ENCODE data around the gene RPS6KA2.

DNA sequence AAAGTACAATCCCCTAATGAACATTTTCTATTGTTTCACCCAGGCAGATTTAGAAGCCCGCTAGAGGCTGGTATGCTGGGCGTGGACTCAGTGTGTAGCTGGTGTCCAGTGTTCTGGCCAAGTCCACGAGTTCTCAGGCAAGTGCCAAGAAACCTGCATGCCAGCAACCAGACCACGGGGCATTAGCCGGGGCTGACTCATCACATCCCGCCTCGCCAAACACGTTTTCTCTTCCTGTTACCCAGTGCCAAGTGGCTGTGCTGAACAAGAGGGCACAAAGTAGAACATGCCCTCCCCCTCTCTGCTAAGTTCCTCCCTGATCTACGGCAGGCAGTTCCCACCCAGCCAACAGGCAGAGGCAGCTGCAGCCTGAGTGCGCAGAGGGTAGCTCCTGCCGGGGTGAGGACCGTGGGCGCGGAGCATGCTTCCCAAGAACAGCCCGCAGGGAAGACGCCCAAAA lies 70.2 kb downstream of the RPS6KA2 start:
- no peak for TF ChIP-seq EZH2 (IDR thresholded peaks at IDR 0.05; ENCODE audit: low read depth, unreplicated experiment)
- TF ChIP-seq, protein P1, sequence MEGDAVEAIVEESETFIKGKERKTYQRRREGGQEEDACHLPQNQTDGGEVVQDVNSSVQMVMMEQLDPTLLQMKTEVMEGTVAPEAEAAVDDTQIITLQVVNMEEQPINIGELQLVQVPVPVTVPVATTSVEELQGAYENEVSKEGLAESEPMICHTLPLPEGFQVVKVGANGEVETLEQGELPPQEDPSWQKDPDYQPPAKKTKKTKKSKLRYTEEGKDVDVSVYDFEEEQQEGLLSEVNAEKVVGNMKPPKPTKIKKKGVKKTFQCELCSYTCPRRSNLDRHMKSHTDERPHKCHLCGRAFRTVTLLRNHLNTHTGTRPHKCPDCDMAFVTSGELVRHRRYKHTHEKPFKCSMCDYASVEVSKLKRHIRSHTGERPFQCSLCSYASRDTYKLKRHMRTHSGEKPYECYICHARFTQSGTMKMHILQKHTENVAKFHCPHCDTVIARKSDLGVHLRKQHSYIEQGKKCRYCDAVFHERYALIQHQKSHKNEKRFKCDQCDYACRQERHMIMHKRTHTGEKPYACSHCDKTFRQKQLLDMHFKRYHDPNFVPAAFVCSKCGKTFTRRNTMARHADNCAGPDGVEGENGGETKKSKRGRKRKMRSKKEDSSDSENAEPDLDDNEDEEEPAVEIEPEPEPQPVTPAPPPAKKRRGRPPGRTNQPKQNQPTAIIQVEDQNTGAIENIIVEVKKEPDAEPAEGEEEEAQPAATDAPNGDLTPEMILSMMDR (conservative IDR thresholded peaks at IDR 0.05; ENCODE audit: low read depth in 2 of 2): no peak
- no peak for TF ChIP-seq JUNB (IDR thresholded peaks at IDR 0.05; ENCODE audit: unreplicated experiment)
- TF ChIP-seq EZH2phosphoT487 (IDR thresholded peaks at IDR 0.05; ENCODE audit: unreplicated experiment): no peak
- TF ChIP-seq POLR2AphosphoS5 (IDR thresholded peaks at IDR 0.05; ENCODE audit: low read depth): no peak
- TF ChIP-seq ZNF331 (CRISPR knock-in tag; IDR thresholded peaks at IDR 0.05; ENCODE audit: low read depth): no peak
- TF ChIP-seq, protein P2, sequence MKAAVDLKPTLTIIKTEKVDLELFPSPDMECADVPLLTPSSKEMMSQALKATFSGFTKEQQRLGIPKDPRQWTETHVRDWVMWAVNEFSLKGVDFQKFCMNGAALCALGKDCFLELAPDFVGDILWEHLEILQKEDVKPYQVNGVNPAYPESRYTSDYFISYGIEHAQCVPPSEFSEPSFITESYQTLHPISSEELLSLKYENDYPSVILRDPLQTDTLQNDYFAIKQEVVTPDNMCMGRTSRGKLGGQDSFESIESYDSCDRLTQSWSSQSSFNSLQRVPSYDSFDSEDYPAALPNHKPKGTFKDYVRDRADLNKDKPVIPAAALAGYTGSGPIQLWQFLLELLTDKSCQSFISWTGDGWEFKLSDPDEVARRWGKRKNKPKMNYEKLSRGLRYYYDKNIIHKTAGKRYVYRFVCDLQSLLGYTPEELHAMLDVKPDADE (IDR thresholded peaks at IDR 0.05): no peak
